CD14-positive monocyte (primary cell): ENCODE results near the gene IPO11. TPM values are rescaled to one million over a fixed set of nuclear protein-coding genes. Genes with fewer than 3 reads are reported as not detected.

Experiments
- DNase-seq, 3 donors: peaks; one replicate each; pipeline ENCODE4 v3.0.0-alpha.2; 2011 to 2022
- H2AFZ ChIP-seq: 2 replicates; pipeline ENCODE4 v1.6.0; 2012; ENCODE audit warnings: mild to moderate bottlenecking, low read depth, low read length, inconsistent platforms; ENCODE audit not compliant: insufficient read depth, poor library complexity, severe bottlenecking
- H3K27ac ChIP-seq, 2 donors: 1 replicate in 1 of 2; 2 replicates in 1 of 2; pipeline ENCODE4 v1.5.1; 2012 to 2013; ENCODE audit warnings: low read length in 2 of 2, control low read depth in 1 of 2, inconsistent platforms in 1 of 2, low read depth in 1 of 2, mild to moderate bottlenecking in 1 of 2
- H3K27me3 ChIP-seq, 2 donors: one replicate each; pipeline versions ENCODE4 v1.6.0 to v1.6.1; 2011 to 2013; ENCODE audit warnings: low read length in 2 of 2; ENCODE audit not compliant: control insufficient read depth in 2 of 2, insufficient read depth in 2 of 2
- H3K36me3 ChIP-seq, 2 donors: replicated peaks in 1 of 2; 1 replicate in 1 of 2; 2 replicates in 1 of 2; pipeline versions ENCODE4 v1.5.1 to v1.6.1; 2012 to 2013; ENCODE audit warnings: low read length in 2 of 2, control low read depth in 1 of 2, inconsistent platforms in 1 of 2, mild to moderate bottlenecking in 1 of 2; ENCODE audit not compliant: insufficient read depth in 2 of 2, control insufficient read depth in 1 of 2
- H3K4me1 ChIP-seq, 2 donors: 1 replicate in 1 of 2; 2 replicates in 1 of 2; pipeline versions ENCODE4 v1.5.1 to v1.6.1; 2012 to 2013; ENCODE audit warnings: low read length in 2 of 2, control low read depth in 1 of 2, inconsistent platforms in 1 of 2, mild to moderate bottlenecking in 1 of 2, moderate library complexity in 1 of 2; ENCODE audit not compliant: insufficient read depth in 2 of 2, control insufficient read depth in 1 of 2
- H3K4me2 ChIP-seq: replicated peaks from 2 replicates; pipeline ENCODE3; 2012; ENCODE audit warnings: low read length, moderate library complexity, mild to moderate bottlenecking; ENCODE audit not compliant: poor library complexity, severe bottlenecking; ENCODE audit errors: extremely low read depth
- H3K4me3 ChIP-seq, 3 experiments: fragments of 200-600 bp in 1 of 3; sonication (generic) in 1 of 3; replicated peaks in 1 of 3; 1 replicate in 2 of 3; 2 replicates in 1 of 3; pipeline ENCODE4 v1.5.1; 2011 to 2013; ENCODE audit warnings: low read length in 3 of 3, mild to moderate bottlenecking in 3 of 3, control low read depth in 2 of 3, low read depth in 2 of 3, inconsistent platforms in 1 of 3, moderate library complexity in 1 of 3
- H3K79me2 ChIP-seq: 2 replicates; pipeline ENCODE4 v1.6.0; 2012; ENCODE audit warnings: mild to moderate bottlenecking, control low read depth, inconsistent platforms, low read length, moderate library complexity; ENCODE audit not compliant: insufficient read depth
- H3K9ac ChIP-seq: 2 replicates; pipeline ENCODE4 v1.6.0; 2017; ENCODE audit warnings: low read length, mild to moderate bottlenecking; ENCODE audit not compliant: insufficient read depth, poor library complexity, severe bottlenecking
- H3K9me3 ChIP-seq, 2 donors: replicated peaks in 1 of 2; 1 replicate in 1 of 2; 2 replicates in 1 of 2; pipeline versions ENCODE4 v1.5.1 to v1.6.1; 2012 to 2013; ENCODE audit warnings: low read length in 2 of 2, control low read depth in 1 of 2; ENCODE audit not compliant: control insufficient read depth in 1 of 2, insufficient read depth in 1 of 2
- H4K20me1 ChIP-seq: 2 replicates; pipeline ENCODE4 v1.6.0; 2012; ENCODE audit warnings: mild to moderate bottlenecking, low read length, control low read depth, moderate library complexity; ENCODE audit not compliant: insufficient read depth
- H3K27ac Mint-ChIP-seq, 7 donors: one replicate each; pipeline ENCODE4 v1.8.0; 2020; ENCODE audit warnings: mild to moderate bottlenecking in 7 of 7, mixed read lengths in 7 of 7, moderate library complexity in 6 of 7, inconsistent platforms in 2 of 7
- H3K27me3 Mint-ChIP-seq, 3 donors: one replicate each; pipeline ENCODE4 v1.8.0; 2021 to 2022; ENCODE audit warnings: low read depth in 3 of 3, mild to moderate bottlenecking in 3 of 3, mixed read lengths in 3 of 3, moderate library complexity in 3 of 3, inconsistent platforms in 1 of 3
- H3K36me3 Mint-ChIP-seq, 2 donors: one replicate each; pipeline ENCODE4 v1.8.0; 2020; ENCODE audit warnings: mixed read lengths in 2 of 2, inconsistent platforms in 1 of 2, mild to moderate bottlenecking in 1 of 2
- H3K4me1 Mint-ChIP-seq: one replicate; pipeline ENCODE4 v1.8.0; 2020; ENCODE audit warnings: mild to moderate bottlenecking, mixed read lengths
- H3K4me3 Mint-ChIP-seq, 2 donors: one replicate each; pipeline ENCODE4 v1.8.0; 2020; ENCODE audit warnings: mild to moderate bottlenecking in 2 of 2, mixed read lengths in 2 of 2, moderate library complexity in 1 of 2
- H3K9me3 Mint-ChIP-seq, 7 donors: one replicate each; pipeline ENCODE4 v1.8.0; 2020 to 2022; ENCODE audit warnings: mixed read lengths in 7 of 7, mild to moderate bottlenecking in 6 of 7, moderate library complexity in 6 of 7, inconsistent platforms in 2 of 7
- WGBS: methylation state at CpG from one replicate; pipeline ENCODE4 v1.1.5; 2013; ENCODE audit warnings: missing lambda C conversion rate; ENCODE audit not compliant: insufficient coverage; 5-methylcytosine and 5-hydroxymethylcytosine counted together
- intact Hi-C, 2 donors: fragments of 100-400 bp; cut with micrococcal nuclease; formaldehyde crosslinking; loops; one replicate each; pipeline versions ENCODE4 v1.15.0 to v1.15.1; 2023
- polyA plus RNA-seq, 3 donors: library from polyadenylated mRNA; depleted of rRNA in 1 of 3; unstranded in 2 of 3; stranded (reverse) in 1 of 3; fragments of 300-500 nt in 2 of 3; fragments of >200 nt in 1 of 3; fragmentation: Illumina TruSeq in 2 of 3; gene quantifications; 1 replicate in 2 of 3; 2 replicates in 1 of 3; pipeline ENCODE4 v1.2.3, GENCODE V29; 2012 to 2021
- TF ChIP-seq, protein P1 (sequence below): fragments of 200-600 bp; IDR thresholded peaks from one replicate; pipeline ENCODE4 v1.8.0; 2022; ENCODE audit warnings: antibody characterized with exemption, mild to moderate bottlenecking

The IPO11 gene
- polyA plus RNA-seq, 3 donors = 4.4 to 5.5 (median 5.3) TPM

DNA sequence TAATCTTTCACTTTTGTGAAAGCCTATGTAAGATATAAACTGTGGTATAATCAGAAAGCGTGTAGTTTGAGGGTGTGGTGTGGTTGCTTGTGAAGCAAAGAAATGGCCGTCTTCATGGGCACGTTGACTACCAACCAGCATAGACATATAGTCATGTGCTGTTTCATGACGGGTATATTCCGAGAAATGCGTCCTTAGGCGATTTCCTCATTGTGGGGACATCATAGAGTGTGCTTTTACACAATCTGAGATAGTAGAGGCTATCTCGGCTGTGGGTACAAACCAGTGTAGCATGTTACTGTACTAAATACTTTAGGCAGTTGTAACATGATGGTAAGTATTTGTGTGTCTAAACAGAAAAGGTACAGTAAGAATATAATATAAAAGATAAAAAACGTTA lies 86.4 kb downstream of the IPO11 start:
- H3K9ac ChIP-seq = no peak overlapping the region
- 100% methylated on average over 6 of the region's 9 CpGs for WGBS
- H3K4me1 ChIP-seq = no peaks in the 10 kb centered on the region
- H3K4me3 ChIP-seq = no peak overlapping the region
- H3K27ac Mint-ChIP-seq = no peak overlapping the region
- H3K9me3 Mint-ChIP-seq = no peaks in the 10 kb centered on the region
- H3K36me3 Mint-ChIP-seq = peaks cover 39 to 64% of the 10 kb centered on the region in 2 donors
- H3K36me3 ChIP-seq = peaks cover 8 to 25% of the 10 kb centered on the region in 2 donors
- no peaks in the 10 kb centered on the region for H3K9me3 ChIP-seq
- H3K27me3 ChIP-seq = no peaks in the 10 kb centered on the region
- H3K27ac ChIP-seq = no peak overlapping the region
- H3K4me1 Mint-ChIP-seq = no peaks in the 10 kb centered on the region
- intact Hi-C loops = no loop called here
- peaks cover 0 to 2% (median 0%) of the 10 kb centered on the region in 3 donors for H3K27me3 Mint-ChIP-seq
- H2AFZ ChIP-seq = no peak overlapping the region
- DNase-seq = no peak
- TF ChIP-seq, protein P1, sequence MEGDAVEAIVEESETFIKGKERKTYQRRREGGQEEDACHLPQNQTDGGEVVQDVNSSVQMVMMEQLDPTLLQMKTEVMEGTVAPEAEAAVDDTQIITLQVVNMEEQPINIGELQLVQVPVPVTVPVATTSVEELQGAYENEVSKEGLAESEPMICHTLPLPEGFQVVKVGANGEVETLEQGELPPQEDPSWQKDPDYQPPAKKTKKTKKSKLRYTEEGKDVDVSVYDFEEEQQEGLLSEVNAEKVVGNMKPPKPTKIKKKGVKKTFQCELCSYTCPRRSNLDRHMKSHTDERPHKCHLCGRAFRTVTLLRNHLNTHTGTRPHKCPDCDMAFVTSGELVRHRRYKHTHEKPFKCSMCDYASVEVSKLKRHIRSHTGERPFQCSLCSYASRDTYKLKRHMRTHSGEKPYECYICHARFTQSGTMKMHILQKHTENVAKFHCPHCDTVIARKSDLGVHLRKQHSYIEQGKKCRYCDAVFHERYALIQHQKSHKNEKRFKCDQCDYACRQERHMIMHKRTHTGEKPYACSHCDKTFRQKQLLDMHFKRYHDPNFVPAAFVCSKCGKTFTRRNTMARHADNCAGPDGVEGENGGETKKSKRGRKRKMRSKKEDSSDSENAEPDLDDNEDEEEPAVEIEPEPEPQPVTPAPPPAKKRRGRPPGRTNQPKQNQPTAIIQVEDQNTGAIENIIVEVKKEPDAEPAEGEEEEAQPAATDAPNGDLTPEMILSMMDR = no peak
- no peaks in the 10 kb centered on the region for H3K79me2 ChIP-seq
- H3K4me2 ChIP-seq = no peak overlapping the region
- no peaks in the 10 kb centered on the region for H4K20me1 ChIP-seq
- H3K4me3 Mint-ChIP-seq = no peak overlapping the region

DNA sequence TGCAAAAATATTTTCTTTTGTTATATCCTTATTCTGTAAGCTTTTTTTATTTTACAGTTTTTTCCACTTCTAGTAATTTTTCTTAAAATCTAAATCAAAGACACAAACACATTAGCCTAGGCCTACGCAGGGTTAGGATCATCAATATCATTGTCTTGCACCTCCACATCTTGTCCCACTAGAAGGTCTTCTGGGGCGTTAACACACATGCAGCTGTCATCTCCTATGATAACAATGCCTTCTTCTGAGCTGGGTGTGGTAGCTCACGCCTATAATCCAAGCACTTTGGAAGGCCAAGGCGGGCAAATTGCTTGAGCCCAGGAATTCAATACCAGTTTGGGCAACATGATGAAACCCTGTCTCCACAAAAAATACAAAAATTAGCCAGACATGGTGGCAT lies 87.2 kb downstream of the IPO11 start:
- Histone ChIP-seq H3K27ac (no peak overlapping the region), H3K36me3 (peaks cover 6 to 25% of the 10 kb centered on the region in 2 donors), H3K9me3 (no peaks in the 10 kb centered on the region), H3K4me2 (no peak overlapping the region), H3K4me3 (no peak overlapping the region), H4K20me1 (no peaks in the 10 kb centered on the region), H3K9ac (no peak overlapping the region), H3K27me3 (no peaks in the 10 kb centered on the region), H2AFZ (no peak overlapping the region), H3K4me1 (no peaks in the 10 kb centered on the region), H3K79me2 (no peaks in the 10 kb centered on the region)
- no peak for DNase-seq
- Mint-ChIP-seq H3K9me3 (no peaks in the 10 kb centered on the region), H3K4me1 (peaks cover 2% of the 10 kb centered on the region), H3K27ac (no peak overlapping the region), H3K36me3 (peaks cover 39 to 59% of the 10 kb centered on the region in 2 donors), H3K27me3 (peaks cover 0 to 2% (median 0%) of the 10 kb centered on the region in 3 donors), H3K4me3 (no peak overlapping the region)
- intact Hi-C loops = no loop called here
- 100% methylated on average over 4 of the region's 4 CpGs for WGBS
- TF ChIP-seq, protein P1 = no peak
